Measurements from ENCODE around the gene STK17B. TPM values are rescaled to one million over a fixed set of nuclear protein-coding genes. Genes with fewer than 3 reads are reported as not detected.

STK17B gene
- total RNA-seq, 3 donors from 2014 or later, result 51.7 to 85.8 (median 57.7) TPM

DNA sequence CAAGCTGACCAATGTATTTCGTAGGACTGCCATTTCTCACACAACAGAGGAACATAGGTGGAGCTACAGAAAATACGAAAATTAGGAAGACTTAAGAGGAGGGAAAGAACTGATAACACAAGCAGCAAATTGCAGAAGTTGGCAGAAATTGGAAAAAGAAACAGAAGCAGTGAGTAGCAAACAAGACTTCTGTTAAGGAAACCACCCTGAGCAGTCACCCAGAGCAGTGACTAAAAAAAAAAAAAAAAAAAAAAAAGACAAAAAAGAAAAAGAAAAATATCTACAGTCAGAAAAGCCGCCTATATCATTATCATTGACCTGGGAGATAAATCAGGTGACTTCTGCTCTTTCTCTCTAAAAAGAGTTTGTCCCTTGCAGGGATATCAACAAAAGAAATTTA lies 21.4 kb downstream of the STK17B start:
- intact Hi-C loops (cut with DNase I; ENCODE audit: low total_unique reads), result no loop called here
- no peak for DNase-seq (ENCODE audit: low spot score in 2 of 2)
- Histone ChIP-seq H3K9me3 (no peaks in the 10 kb centered on the region), H3K36me3 (no peaks in the 10 kb centered on the region), H3K4me1 (no peaks in the 10 kb centered on the region), H3K27me3 (no peaks in the 10 kb centered on the region), H3K4me3 (no peak overlapping the region), H3K27ac (no peak overlapping the region)
- no peak for TF ChIP-seq POLR2A (IDR thresholded peaks at IDR 0.05)
- no peak for TF ChIP-seq POLR2AphosphoS5 (IDR thresholded peaks at IDR 0.05)
- TF ChIP-seq, protein P1, sequence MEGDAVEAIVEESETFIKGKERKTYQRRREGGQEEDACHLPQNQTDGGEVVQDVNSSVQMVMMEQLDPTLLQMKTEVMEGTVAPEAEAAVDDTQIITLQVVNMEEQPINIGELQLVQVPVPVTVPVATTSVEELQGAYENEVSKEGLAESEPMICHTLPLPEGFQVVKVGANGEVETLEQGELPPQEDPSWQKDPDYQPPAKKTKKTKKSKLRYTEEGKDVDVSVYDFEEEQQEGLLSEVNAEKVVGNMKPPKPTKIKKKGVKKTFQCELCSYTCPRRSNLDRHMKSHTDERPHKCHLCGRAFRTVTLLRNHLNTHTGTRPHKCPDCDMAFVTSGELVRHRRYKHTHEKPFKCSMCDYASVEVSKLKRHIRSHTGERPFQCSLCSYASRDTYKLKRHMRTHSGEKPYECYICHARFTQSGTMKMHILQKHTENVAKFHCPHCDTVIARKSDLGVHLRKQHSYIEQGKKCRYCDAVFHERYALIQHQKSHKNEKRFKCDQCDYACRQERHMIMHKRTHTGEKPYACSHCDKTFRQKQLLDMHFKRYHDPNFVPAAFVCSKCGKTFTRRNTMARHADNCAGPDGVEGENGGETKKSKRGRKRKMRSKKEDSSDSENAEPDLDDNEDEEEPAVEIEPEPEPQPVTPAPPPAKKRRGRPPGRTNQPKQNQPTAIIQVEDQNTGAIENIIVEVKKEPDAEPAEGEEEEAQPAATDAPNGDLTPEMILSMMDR (IDR thresholded peaks at IDR 0.05), result no peak

DNA sequence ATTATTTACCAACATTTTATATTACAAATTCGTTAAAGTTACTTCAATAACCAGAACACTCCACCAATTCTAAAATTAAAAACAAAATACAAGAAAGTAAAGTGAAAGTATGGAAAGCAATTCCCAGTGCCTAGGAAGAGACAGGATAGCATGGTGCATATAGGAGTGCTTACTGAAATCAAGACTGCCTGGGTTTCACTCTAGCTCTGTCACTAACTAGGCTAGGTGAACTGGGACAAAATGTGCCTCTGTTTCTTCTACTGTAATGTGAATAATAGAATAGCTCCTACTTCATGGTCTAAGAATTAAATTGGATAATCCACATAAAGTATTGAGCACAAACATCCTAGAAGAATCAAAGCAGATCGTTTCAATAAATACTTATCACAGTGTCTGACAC lies 22.6 kb downstream of the STK17B start:
- DNase-seq (ENCODE audit: low spot score in 2 of 2), result no peak
- TF ChIP-seq, protein P1 (IDR thresholded peaks at IDR 0.05), result no peak
- no peak for TF ChIP-seq POLR2AphosphoS5 (IDR thresholded peaks at IDR 0.05)
- no peak for TF ChIP-seq POLR2A (IDR thresholded peaks at IDR 0.05)
- Histone ChIP-seq H3K27me3 (no peaks in the 10 kb centered on the region), H3K27ac (no peak overlapping the region), H3K36me3 (no peaks in the 10 kb centered on the region), H3K4me3 (no peak overlapping the region), H3K4me1 (no peaks in the 10 kb centered on the region), H3K9me3 (no peaks in the 10 kb centered on the region)
- intact Hi-C loops (cut with DNase I; ENCODE audit: low total_unique reads), result no loop called here

DNA sequence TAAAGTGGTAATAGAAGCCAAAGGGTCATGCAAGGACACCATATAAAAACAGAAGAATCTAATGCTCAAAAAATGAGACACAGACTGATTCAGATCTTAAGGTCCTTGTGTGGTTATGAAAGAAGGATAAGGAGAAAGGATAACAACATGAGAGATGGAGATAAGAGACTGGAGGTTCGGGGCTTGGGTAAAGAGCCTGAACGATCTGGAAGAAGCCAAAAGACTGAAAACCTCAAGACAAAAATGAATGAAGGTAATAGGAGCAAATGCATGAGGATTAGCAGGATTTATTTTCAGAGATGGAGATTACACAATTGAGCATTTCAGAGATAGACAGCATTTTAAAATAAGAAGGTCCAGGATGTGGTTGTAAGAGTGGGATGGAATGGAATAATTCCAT lies 26.1 kb downstream of the STK17B start:
- TF ChIP-seq POLR2AphosphoS5 (IDR thresholded peaks at IDR 0.05) (no peak), POLR2A (IDR thresholded peaks at IDR 0.05) (no peak)
- TF ChIP-seq, protein P1 (IDR thresholded peaks at IDR 0.05), result no peak
- no peak overlapping the region for H3K27ac ChIP-seq
- no peaks in the 10 kb centered on the region for H3K9me3 ChIP-seq
- no peak overlapping the region for H3K4me3 ChIP-seq
- H3K4me1 ChIP-seq, result no peaks in the 10 kb centered on the region
- no peak for DNase-seq (ENCODE audit: low spot score in 2 of 2)
- H3K36me3 ChIP-seq, result no peaks in the 10 kb centered on the region
- H3K27me3 ChIP-seq, result no peaks in the 10 kb centered on the region
- intact Hi-C loops (cut with DNase I; ENCODE audit: low total_unique reads), result no loop called here

DNA sequence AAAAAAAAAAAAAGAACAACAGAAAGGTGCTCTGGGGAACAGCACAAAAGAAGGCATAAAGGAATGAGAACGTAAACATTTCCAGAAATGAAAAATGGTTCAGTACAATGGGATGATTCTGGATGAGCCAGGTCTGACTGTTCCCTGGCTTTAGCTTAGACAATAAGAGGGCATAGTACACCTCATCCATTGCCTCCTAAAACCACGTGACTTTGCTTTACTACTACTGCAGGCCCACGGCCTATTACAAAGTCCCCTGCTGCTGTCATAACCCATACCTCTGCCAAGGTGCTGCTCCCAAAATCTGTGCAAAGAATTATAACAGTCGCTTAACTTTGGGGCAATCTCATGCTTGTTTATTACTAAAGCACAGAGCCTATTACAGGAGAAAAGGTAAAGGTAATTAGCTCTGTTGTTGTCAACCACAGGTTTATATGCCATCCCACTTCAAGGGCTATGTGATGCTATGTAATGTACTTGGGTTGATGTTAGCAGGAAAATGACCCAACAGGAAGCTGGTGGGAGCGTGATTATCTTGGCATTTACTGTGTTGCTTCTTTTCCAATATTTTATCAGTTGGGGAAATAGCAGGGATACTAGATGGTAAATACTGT lies 26.8 kb downstream of the STK17B start:
- H3K4me3 ChIP-seq, result no peak overlapping the region
- H3K27me3 ChIP-seq, result no peaks in the 10 kb centered on the region
- H3K27ac ChIP-seq, result no peak overlapping the region
- H3K9me3 ChIP-seq, result no peaks in the 10 kb centered on the region
- DNase-seq (ENCODE audit: low spot score in 2 of 2), result no peak
- TF ChIP-seq POLR2A (IDR thresholded peaks at IDR 0.05) (no peak), POLR2AphosphoS5 (IDR thresholded peaks at IDR 0.05) (no peak)
- TF ChIP-seq, protein P1 (IDR thresholded peaks at IDR 0.05), result no peak
- no peaks in the 10 kb centered on the region for H3K4me1 ChIP-seq
- intact Hi-C loops (cut with DNase I; ENCODE audit: low total_unique reads), result no loop called here
- no peaks in the 10 kb centered on the region for H3K36me3 ChIP-seq

DNA sequence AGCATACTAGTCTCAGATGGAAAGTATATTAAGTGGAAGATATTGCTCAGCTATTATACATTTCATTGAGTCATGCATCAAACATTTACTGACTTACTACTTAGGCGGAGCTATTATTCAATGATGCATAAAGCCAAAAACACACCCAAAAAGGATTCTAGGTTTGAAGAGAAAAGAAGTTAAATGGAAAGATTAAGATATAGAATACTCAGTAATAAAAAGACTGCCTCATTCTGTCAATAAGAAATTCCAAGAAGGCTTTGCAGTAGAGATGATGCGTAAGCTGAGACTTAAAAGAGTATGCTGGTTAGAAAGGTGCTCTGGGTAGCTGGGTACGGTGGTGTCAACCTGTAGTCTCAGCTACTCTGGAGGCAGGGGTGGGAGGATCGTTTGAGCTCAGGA lies 27.6 kb downstream of the STK17B start:
- Histone ChIP-seq H3K4me1 (no peaks in the 10 kb centered on the region), H3K9me3 (no peaks in the 10 kb centered on the region), H3K27me3 (no peaks in the 10 kb centered on the region), H3K27ac (no peak overlapping the region), H3K4me3 (no peak overlapping the region), H3K36me3 (no peaks in the 10 kb centered on the region)
- intact Hi-C loops (cut with DNase I; ENCODE audit: low total_unique reads), result no loop called here
- no peak for DNase-seq (ENCODE audit: low spot score in 2 of 2)
- TF ChIP-seq, protein P1 (IDR thresholded peaks at IDR 0.05), result no peak
- TF ChIP-seq POLR2A (IDR thresholded peaks at IDR 0.05) (no peak), POLR2AphosphoS5 (IDR thresholded peaks at IDR 0.05) (no peak)
